Left colon (tissue), 2 donors: Measurements from ENCODE around the gene LASP1NB.

Source experiments
- ATAC-seq: fragments of 200-7000 bp; cut with Tn5 transposase; one replicate; pipeline ENCODE4 v1.9.1; 2020; ENCODE audit warnings: mild to moderate bottlenecking, moderate library complexity
- DNase-seq, 2 donors: peaks; one replicate each; pipeline ENCODE4 v3.0.0-alpha.2; 2020
- intact Hi-C, 2 donors: fragments of 100-400 bp; cut with DNase I in 1 of 2; cut with micrococcal nuclease in 1 of 2; formaldehyde crosslinking; loops; one replicate each; pipeline versions ENCODE4 v1.11.2 to v1.14.0; 2022; cut with DNase I, micrococcal nuclease
- donor health status: DM: no; HTN: no; CAD: no.
- donor health status: DM: yes; HTN: yes; CAD: no.

The LASP1NB gene

GRCh38 chr17:38925263-38925995, at the start of gene LASP1NB:
LASP1NB (plus strand) TSS chr17:38925614.
- ATAC-seq = no peak
- intact Hi-C loops = no loop called here
- DNase-seq = no peak

DNA sequence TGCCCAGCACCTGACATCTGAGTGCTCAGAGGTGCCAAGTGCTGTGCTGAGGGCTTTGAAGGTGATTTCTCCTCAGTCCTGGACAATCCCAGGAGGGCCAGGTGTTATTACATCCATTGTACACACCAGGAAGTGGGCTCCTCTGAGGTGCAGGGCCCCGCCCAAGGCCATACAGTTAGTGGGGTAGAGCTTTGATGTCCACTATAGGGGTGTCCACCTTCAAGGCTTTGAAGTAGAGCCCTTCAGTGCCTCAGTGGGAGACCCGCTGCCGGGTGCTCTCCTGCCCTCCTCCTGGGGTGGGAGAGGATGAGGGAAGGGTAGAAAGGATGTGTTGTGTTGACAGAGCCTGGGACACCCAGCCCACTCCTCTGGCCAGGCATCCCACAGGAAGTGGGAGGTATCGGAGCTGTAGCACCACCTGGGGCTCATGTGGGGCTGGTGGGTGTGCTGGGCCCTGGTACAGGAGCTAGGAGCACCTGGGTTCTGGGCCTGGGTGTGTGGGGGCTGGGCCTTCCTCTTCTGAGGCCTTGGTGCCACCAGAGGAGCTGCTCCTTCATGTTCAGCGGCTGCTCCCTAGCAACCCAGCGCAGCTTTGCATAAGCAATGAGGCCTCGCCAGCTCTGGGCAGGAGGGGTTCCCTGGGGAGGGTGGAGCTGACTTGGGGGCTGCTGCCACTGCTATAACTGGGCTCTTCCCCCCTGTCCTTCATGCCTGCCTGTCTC, 48.1 kb upstream of the LASP1NB start:
- DNase-seq = peak in 1 of 2 donors; percentile 36
- intact Hi-C loops = no loop called here
- ATAC-seq = peak; percentile 9

DNA sequence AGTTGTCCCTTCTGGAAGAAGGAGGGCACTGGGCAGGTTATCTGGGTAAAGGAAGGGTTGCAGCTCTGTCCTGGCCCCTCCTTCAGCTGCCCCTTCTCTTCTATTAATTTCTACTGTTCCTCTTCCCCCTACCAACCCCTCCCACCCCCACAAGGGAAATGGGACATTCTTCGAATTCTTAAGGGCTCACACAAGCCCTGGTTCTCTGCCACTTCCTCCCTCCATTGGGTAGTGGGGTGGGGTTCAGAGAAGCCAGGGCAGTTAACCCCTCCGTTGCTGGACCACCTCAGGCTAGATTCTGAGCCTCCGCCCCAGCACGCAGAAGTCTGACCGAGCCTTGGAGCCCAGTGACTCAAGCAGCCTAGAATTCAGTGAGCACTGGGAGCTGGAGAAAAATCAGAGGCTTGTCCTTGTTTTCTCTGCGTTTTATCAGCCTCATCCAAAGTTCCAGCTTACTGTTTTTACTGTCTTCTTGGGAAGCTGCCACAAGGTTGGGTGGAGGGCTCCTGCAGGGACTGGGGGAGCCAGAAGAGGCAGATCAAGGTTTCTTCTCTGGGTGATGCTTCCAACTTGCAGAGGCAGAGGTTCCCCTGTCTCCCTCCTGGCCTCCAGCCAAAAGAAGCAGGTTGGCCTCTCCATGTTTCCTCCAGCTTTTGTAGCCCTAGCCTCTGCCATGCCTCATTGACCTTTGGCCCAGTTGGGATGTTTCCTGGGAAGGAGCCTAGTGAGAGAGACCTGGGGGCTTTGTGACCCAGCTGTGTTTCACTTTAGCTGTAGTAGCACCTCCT, 45.3 kb upstream of the LASP1NB start:
- DNase-seq (no peak), ATAC-seq (no peak)
- intact Hi-C loops = no loop called here

DNA sequence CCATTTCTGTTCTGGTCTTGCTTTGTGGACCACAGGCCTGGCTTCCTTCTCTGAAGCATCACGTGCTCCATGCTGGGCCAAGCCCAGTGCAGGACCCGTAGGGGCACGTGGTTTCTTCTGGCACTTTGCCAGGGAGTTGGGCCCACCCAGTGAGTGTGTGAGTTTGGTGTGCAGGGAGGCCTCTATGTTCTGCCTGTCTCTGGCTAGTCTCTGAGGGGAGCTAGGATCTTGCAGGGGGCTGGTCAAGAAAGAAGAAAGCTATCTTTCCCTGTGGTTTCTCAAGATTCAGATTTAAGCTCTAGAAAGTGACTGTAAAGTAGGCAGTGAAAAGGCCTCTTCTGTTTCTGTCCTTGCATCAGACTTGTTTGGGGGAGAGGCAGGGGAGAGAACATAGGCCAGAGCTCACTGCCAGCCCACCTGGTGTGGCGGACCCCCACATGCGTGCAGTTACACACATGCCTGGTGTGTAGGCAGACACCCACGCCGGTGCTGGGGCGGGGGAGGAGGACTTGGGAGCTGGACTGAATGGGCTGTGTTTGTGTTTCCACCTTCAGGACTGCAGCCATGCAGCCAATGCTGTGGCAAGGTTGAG, 43.7 kb upstream of the LASP1NB start:
- peak; percentile 57 to 71 for DNase-seq
- no peak for ATAC-seq
- intact Hi-C loops = no loop called here

DNA sequence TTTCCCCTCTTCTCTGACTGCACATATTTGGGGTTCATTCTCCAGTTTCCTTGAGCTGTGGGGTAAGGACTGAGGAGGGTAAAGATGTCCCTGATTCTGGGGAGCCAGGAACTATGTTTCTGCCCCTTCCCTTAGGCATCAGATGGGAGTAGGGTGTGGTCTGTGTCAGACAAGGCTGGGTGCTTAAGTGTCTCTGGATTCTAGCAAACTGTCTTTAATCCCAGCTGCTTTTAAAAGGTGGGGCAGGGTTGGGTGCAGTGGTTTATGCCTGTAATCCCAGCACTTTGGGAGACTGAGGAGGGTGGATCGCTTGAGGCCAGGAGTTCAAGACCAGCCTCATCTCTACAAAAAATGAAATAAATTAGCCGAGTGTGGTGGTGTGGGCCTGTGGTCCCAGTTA, 42.5 kb upstream of the LASP1NB start:
- intact Hi-C loops = no loop called here
- DNase-seq (no peak), ATAC-seq (no peak)

GRCh38 chr17:38883592-38884526, 41.6 kb upstream of the LASP1NB start:
- DNase-seq = no peak
- intact Hi-C loops = no loop called here
- ATAC-seq = no peak

DNA sequence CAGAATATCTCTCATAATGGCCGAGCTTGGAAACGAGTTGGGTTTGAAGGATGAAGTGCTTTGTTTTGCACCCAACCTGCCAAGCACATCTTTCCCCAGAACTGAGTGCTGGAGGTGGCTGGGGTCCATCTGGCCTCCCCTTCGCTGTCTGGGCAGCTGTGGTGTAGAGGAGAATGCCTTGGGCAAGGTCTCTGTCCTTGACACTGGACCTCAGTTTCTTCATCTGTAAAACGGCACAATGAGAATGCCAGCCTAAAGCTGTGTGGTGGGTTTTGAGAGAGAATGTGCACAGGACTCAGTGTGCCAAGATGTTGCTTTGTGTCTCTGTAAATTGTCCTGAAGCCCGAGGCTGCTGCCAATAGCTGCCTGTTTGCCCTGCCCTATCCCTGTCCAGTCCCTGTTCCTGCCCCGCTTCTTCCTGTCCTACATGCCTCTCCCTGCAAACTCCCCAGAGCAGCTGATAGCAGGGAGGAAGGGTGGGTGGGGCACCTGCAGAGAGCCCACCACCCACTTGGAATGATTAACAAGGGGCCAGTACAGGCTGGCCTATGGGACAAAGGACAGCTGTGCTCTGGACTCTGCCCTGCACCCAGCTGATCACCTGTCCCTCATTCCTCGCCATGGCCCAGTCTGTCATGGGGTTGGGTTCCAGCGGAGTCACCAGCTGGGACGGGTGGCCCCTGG, 40.2 kb upstream of the LASP1NB start:
- ATAC-seq = peak; percentile 77
- intact Hi-C loops = no loop called here
- peak; percentile 42 to 71 for DNase-seq

- DNase-seq (no peak), ATAC-seq (no peak)
- intact Hi-C loops = no loop called here
Observed at GRCh38 chr17:38885728-38886642, 39.4 kb upstream of the LASP1NB start.

DNA sequence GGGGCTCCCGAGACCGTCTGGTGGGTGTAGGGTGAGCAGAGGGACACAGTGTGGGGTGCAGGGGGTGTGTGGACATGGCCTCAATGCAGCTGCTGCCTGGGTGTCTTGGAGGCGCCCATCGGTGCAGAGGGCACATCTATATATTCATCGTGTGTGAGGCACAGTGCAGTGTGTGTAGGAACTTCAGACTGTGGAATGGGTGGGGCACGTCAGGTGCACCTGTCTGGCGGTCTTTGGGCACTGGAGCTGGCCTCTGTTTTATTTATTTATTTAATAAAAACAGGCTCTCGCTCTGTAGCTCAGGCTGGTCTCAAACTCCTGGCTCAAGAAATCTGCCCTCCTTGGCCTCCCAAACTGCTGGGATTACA, 38.8 kb upstream of the LASP1NB start:
- intact Hi-C loops = no loop called here
- ATAC-seq = peak; percentile 82
- peak; percentile 53 to 63 for DNase-seq

DNA sequence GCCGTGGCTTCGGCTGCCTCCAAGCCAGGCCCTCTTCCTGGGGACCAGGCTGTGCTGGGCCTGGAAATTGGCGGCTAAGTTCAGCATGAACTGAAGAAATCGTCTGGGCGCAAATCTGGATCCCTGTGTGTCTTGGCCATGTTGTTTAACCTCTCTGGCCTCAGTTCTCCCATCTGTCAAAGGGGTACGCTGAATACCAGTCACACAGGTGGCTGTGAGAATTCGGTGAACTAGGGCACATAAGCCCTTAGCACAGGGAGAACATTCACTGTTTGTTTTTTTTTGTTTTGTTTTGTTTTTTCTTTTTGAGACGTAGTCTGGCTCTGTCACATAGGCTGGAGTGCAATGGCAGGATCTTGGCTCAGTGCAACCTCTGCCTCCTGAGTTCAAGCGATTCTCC, 36.6 kb upstream of the LASP1NB start:
- DNase-seq (no peak), ATAC-seq (no peak)
- intact Hi-C loops = no loop called here

DNA sequence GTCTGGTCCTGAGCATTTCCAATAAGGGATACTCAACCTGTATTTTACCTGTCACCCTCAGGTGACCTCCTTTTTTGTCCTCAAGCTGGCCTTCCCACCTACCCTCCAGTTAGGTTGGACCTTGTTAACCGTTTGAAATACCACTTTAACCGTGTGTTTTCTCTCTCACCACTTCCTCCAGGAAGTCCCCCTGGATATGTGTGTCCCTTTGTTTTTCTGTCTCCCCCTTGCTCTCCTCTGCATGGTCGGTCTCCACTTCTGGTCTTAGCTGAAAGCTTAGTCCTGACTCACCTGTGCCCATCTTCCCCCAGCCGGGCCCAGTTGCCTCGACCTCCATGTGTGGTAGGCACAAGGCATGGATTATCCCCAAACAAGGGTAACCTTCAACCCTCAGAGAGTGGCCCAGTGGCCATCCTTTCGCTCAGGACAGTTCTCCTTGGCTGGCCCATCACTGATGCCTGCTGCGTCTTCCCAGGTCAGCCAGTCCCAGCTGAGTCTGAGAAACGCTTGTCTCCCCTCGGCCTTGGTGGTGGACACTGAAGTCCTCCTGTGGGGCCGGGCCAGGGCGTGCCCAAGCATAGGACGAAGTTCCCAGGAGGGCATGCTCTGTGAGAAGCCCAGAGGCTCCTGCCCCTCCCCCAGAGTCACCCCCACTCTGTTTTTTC, 35.5 kb upstream of the LASP1NB start:
- ATAC-seq = no peak
- intact Hi-C loops = no loop called here
- no peak for DNase-seq

DNA sequence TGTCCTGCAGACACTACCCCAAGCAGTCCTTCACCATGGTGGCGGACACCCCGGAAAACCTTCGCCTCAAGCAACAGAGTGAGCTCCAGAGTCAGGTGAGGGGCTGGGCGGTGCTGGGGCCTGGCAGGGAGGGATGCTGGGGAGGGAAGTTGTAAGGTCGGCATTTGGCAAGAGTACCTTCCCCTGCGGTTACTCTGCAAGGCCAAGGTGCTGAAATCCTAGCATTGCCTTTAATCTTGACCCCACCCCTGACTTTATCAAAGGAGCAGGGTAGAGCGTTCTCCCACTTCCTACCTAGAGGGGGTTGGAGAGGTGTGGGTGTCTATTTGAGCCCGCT, 35.0 kb upstream of the LASP1NB start:
- no peak for DNase-seq
- no peak for ATAC-seq
- intact Hi-C loops = no loop called here

GRCh38 chr17:38891441-38891840, 34.0 kb upstream of the LASP1NB start:
- DNase-seq = no peak
- no peak for ATAC-seq
- intact Hi-C loops = no loop called here

DNA sequence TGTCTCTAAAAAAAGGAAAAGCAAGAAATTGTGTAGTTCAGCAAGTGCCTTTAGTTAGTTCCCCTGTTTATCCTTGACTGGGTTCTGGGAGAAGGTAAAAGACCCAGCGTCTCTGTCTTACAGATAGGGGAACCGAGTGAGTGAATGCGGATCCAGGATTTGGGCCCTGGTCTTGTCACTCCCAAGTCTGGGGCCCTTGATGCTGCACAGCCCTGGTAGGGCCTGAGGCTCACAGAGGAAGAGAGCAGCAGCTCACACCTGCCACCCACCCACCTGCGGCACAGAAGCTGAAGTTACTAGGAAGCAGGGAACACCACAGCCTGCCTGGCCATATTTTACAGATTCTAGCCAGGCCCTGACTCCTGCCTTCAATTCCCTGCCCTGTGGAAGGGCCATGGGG, 33.3 kb upstream of the LASP1NB start:
- ATAC-seq = no peak
- no peak for DNase-seq
- intact Hi-C loops = no loop called here

DNA sequence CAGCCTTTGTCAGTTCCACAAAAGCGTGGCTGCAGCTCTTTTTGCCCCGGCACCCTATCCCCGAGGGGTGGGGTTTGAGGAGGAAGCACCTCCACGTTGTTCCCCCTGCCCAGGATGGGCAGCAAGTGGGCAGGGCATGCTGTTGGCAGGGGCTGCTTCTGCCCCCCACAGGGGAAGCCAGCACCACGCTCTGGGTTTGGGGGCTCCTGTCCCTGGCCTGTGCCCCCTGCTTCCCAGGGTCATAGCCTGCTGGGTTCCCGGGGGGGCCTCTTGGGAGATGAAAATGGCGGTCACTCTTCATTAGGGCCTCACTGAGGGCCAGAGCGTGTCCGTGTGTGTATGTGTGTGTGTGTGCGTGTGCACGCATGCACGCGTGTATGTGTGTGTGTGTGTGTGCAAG, 32.8 kb upstream of the LASP1NB start:
- intact Hi-C loops = no loop called here
- ATAC-seq (no peak), DNase-seq (no peak)

- DNase-seq = no peak
- intact Hi-C loops = no loop called here
- no peak for ATAC-seq
Observed at GRCh38 chr17:38893113-38893512, 32.3 kb upstream of the LASP1NB start.

DNA sequence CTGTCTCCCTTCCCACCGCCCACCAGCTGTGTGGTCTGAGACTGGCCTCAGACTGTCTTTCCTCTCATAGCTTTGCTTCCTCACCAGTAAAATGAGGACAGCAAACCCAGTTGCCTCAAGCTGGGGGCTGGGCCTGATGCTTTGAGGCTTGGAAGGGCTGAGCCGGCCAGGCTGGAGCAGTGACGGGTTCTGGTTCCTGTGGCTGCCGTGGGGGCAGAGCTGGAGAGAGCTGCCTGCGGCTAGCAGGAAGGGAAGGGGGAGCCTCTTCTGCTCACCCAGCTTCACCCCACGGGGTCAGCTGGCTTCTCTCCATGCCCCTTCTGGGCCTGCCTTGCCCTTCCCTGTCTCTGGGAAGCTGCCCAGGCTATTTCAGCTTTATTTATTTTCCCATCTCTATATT, 31.8 kb upstream of the LASP1NB start:
- ATAC-seq = no peak
- intact Hi-C loops = no loop called here
- no peak for DNase-seq
